ENCODE data around the gene NMRK1. TPM values are rescaled to one million over a fixed set of nuclear protein-coding genes. Genes with fewer than 3 reads are reported as not detected.

NMRK1 gene
- total RNA-seq, 1 donor: 21.4 TPM

DNA sequence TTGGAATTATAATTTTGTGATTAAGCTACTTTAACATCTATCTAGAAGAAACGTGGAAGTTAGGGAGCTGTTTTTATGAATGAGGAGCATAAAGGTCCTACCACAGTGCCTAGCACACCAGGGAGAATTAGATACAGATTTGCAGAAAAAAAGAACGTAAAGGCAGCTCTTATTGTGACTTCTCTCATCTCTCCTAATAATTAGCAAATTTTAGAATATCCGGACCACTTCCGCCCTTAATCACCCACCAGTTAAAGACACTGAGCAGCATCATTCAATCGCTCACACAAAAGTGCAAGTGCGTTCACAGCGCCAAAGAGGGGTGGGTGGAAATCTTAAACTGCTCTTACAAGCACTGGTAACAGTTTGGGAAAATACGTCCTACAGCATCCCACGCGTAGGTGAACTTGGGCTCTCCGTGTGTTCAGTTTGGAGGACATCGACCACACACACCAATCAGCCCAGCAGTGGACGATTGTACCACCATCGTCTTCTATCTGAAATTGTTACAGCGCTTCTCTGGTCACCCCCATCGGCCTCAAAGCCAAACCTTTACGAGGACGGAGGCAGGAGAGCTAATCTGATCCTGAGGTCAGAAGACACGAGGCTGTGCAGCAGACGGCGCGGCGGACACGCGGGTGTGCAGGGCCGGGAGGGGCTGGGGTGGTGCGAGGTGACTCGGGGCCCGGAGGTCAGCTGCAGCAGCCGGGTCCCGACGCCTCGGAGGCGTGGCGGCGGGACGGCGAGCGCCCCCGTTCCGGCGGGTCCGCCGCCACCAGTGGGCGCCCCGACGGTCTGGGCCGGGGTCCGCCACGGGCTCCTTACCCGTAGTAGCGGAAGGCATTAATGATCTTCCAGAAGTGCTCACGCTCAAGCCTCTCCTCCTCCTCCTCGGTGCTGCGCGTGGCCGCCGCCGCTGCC, 60.5 kb downstream of the NMRK1 start:
- Histone ChIP-seq H3K4me2 (ENCODE audit: insufficient read depth, low read length) (peak overlapping the region; percentile 93), H3K36me3 (ENCODE audit: insufficient read depth, low read length) (no peaks in the 10 kb centered on the region), H3K4me1 (ENCODE audit: insufficient read depth, low read length) (peaks cover 14% of the 10 kb centered on the region), H3K27me3 (ENCODE audit: insufficient read depth, low read length) (no peaks in the 10 kb centered on the region), H4K20me1 (ENCODE audit: insufficient read depth, low read length) (no peaks in the 10 kb centered on the region), H2AFZ (ENCODE audit: low read length) (peak overlapping the region; percentile 94), H3K79me2 (ENCODE audit: insufficient read depth, low read length) (peaks cover 46% of the 10 kb centered on the region), H3K4me3 (ENCODE audit: insufficient read depth, low read length) (peak overlapping the region; percentile 79), H3K27ac (ENCODE audit: low read depth, low read length) (peak overlapping the region; percentile 82), H3K9me3 (ENCODE audit: low read depth, low read length) (no peaks in the 10 kb centered on the region)
- peak; percentile 91 for DNase-seq (ENCODE audit: insufficient read length, low spot score, missing footprints)
- TF ChIP-seq, protein P1, sequence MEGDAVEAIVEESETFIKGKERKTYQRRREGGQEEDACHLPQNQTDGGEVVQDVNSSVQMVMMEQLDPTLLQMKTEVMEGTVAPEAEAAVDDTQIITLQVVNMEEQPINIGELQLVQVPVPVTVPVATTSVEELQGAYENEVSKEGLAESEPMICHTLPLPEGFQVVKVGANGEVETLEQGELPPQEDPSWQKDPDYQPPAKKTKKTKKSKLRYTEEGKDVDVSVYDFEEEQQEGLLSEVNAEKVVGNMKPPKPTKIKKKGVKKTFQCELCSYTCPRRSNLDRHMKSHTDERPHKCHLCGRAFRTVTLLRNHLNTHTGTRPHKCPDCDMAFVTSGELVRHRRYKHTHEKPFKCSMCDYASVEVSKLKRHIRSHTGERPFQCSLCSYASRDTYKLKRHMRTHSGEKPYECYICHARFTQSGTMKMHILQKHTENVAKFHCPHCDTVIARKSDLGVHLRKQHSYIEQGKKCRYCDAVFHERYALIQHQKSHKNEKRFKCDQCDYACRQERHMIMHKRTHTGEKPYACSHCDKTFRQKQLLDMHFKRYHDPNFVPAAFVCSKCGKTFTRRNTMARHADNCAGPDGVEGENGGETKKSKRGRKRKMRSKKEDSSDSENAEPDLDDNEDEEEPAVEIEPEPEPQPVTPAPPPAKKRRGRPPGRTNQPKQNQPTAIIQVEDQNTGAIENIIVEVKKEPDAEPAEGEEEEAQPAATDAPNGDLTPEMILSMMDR (IDR thresholded peaks at IDR 0.05; ENCODE audit: extremely low read depth, low read depth, low read length): no peak

DNA sequence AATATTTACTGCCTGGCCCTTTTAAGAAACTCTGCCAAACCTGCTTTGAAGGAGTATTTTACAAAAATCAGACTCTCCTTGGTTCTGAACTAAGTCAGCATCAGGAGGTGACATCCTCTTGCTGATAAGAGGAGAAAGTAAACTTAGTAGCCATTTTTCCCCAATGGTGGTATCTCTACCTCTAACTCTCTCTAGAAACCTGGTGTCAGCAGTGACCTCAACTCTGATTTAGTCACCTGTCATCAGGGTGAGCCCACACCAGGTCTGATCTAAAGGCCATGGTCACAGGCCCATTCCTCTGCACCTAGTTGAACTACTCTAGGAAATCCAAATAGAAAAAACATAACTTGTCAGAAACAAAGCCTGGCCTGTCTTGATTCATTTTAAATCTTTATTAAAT, 64.1 kb downstream of the NMRK1 start:
- no peak overlapping the region for H3K4me2 ChIP-seq (ENCODE audit: insufficient read depth, low read length)
- peaks cover 14% of the 10 kb centered on the region for H3K4me1 ChIP-seq (ENCODE audit: insufficient read depth, low read length)
- H2AFZ ChIP-seq (ENCODE audit: low read length): no peak overlapping the region
- H3K36me3 ChIP-seq (ENCODE audit: insufficient read depth, low read length): no peaks in the 10 kb centered on the region
- TF ChIP-seq, protein P1 (IDR thresholded peaks at IDR 0.05; ENCODE audit: extremely low read depth, low read depth, low read length): no peak
- DNase-seq (ENCODE audit: insufficient read length, low spot score, missing footprints): peak; percentile 73
- no peak overlapping the region for H3K4me3 ChIP-seq (ENCODE audit: insufficient read depth, low read length)
- no peaks in the 10 kb centered on the region for H3K9me3 ChIP-seq (ENCODE audit: low read depth, low read length)
- H3K27ac ChIP-seq (ENCODE audit: low read depth, low read length): no peak overlapping the region
- peaks cover 70% of the 10 kb centered on the region for H3K79me2 ChIP-seq (ENCODE audit: insufficient read depth, low read length)
- H3K27me3 ChIP-seq (ENCODE audit: insufficient read depth, low read length): no peaks in the 10 kb centered on the region
- no peaks in the 10 kb centered on the region for H4K20me1 ChIP-seq (ENCODE audit: insufficient read depth, low read length)

DNA sequence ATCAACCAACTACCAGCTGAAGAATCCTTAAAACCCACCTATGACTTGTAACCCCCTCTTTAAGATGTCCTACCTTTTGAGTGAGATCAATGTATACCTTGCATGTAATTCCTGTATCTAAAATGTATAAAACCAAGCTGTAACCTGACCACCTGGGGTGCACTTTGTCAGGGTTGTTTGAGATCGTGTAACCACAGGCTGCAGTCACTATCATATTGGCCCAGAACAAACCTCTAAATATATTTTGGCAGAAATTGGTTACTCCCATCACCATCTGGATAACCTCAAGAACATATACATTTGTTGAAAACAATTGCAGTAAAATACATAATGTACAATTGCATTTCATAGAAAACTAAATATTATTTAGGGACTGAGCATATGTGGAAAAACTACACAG, 68.3 kb downstream of the NMRK1 start:
- no peak overlapping the region for H3K27ac ChIP-seq (ENCODE audit: low read depth, low read length)
- H3K79me2 ChIP-seq (ENCODE audit: insufficient read depth, low read length): peaks cover 46% of the 10 kb centered on the region
- DNase-seq (ENCODE audit: insufficient read length, low spot score, missing footprints): no peak
- H3K4me2 ChIP-seq (ENCODE audit: insufficient read depth, low read length): no peak overlapping the region
- H3K36me3 ChIP-seq (ENCODE audit: insufficient read depth, low read length): no peaks in the 10 kb centered on the region
- H3K4me3 ChIP-seq (ENCODE audit: insufficient read depth, low read length): no peak overlapping the region
- H2AFZ ChIP-seq (ENCODE audit: low read length): no peak overlapping the region
- H4K20me1 ChIP-seq (ENCODE audit: insufficient read depth, low read length): no peaks in the 10 kb centered on the region
- TF ChIP-seq, protein P1 (IDR thresholded peaks at IDR 0.05; ENCODE audit: extremely low read depth, low read depth, low read length): no peak
- H3K9me3 ChIP-seq (ENCODE audit: low read depth, low read length): no peaks in the 10 kb centered on the region
- H3K4me1 ChIP-seq (ENCODE audit: insufficient read depth, low read length): no peaks in the 10 kb centered on the region
- H3K27me3 ChIP-seq (ENCODE audit: insufficient read depth, low read length): no peaks in the 10 kb centered on the region

DNA sequence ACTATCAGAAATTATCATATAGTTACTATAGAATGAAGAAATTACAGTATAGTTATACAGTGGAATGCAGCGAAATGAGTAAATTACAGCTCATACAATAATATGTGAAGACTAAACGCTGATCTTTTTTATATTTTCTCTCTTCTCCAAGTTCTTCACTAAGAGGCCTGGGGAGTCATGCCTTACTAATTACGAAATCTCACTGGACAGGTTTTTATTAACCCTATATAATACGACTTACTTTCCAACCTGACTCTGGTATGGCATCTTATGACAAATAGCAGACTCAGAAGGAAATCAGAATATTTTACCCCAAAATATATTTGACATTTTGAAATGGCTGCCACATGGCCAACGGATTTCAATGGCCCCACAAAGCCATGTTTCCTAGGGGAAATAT, 68.9 kb downstream of the NMRK1 start:
- Histone ChIP-seq H4K20me1 (ENCODE audit: insufficient read depth, low read length) (no peaks in the 10 kb centered on the region), H3K79me2 (ENCODE audit: insufficient read depth, low read length) (peaks cover 40% of the 10 kb centered on the region), H3K9me3 (ENCODE audit: low read depth, low read length) (no peaks in the 10 kb centered on the region), H3K4me1 (ENCODE audit: insufficient read depth, low read length) (no peaks in the 10 kb centered on the region), H3K4me3 (ENCODE audit: insufficient read depth, low read length) (no peak overlapping the region), H3K4me2 (ENCODE audit: insufficient read depth, low read length) (no peak overlapping the region), H3K36me3 (ENCODE audit: insufficient read depth, low read length) (no peaks in the 10 kb centered on the region), H3K27ac (ENCODE audit: low read depth, low read length) (no peak overlapping the region), H2AFZ (ENCODE audit: low read length) (no peak overlapping the region), H3K27me3 (ENCODE audit: insufficient read depth, low read length) (no peaks in the 10 kb centered on the region)
- TF ChIP-seq, protein P1 (IDR thresholded peaks at IDR 0.05; ENCODE audit: extremely low read depth, low read depth, low read length): no peak
- DNase-seq (ENCODE audit: insufficient read length, low spot score, missing footprints): no peak

All from osteoblast (primary cell).